Cortex of kidney (tissue), 1 donor: ENCODE results near the gene KIF11.
"Not testable (repeated sequence)": the region's sequence is repeated elsewhere in the genome, so short reads cannot be mapped to it uniquely, and the experiment has no call there.

Experiments used
- DNase-seq: peaks from one replicate; lab custom pipeline; 2025; lab: John Stamatoyannopoulos, UW

Gene KIF11

GRCh38 chr10:92592761-92593618 is at the start of gene KIF11:
KIF11 (plus strand) TSS chr10:92593130; CDS start chr10:92593376, 246 bp downstream.
- no peak for DNase-seq

- DNase-seq: no peak
These were observed 48.6 kb upstream of the KIF11 start for GRCh38 chr10:92544296-92544695.

GRCh38 chr10:92545556-92545955 is 47.4 kb upstream of the KIF11 start:
- no peak for DNase-seq

- DNase-seq: no peak
These were observed 45.3 kb upstream of the KIF11 start for GRCh38 chr10:92547676-92548075.

GRCh38 chr10:92550924-92551323 is 42.0 kb upstream of the KIF11 start:
- DNase-seq: no peak

- DNase-seq: no peak
These were observed 40.6 kb upstream of the KIF11 start for GRCh38 chr10:92552310-92552709.

GRCh38 chr10:92553959-92554358 is 39.0 kb upstream of the KIF11 start:
- no peak for DNase-seq

- DNase-seq: no peak
These were observed 33.9 kb upstream of the KIF11 start for GRCh38 chr10:92559046-92559445.

GRCh38 chr10:92562424-92562823 is 30.5 kb upstream of the KIF11 start:
- no peak for DNase-seq

- no peak for DNase-seq
These were observed 24.9 kb upstream of the KIF11 start for GRCh38 chr10:92567952-92568600.

GRCh38 chr10:92569071-92569470 is 23.9 kb upstream of the KIF11 start:
- DNase-seq: no peak

- not testable (repeated sequence) for DNase-seq
These were observed 23.3 kb upstream of the KIF11 start for GRCh38 chr10:92569663-92570062.

GRCh38 chr10:92571649-92572048 is 21.3 kb upstream of the KIF11 start:
- DNase-seq: no peak

- no peak for DNase-seq
These were observed 20.4 kb upstream of the KIF11 start for GRCh38 chr10:92572362-92573090.

- no peak for DNase-seq
These were observed 19.7 kb upstream of the KIF11 start for GRCh38 chr10:92573091-92573797.

GRCh38 chr10:92573798-92574547 is 19.0 kb upstream of the KIF11 start, which contains the start of gene IDE:
IDE (minus strand) TSS chr10:92574093; CDS start chr10:92574019, 74 bp downstream.
- no peak for DNase-seq

- DNase-seq: peak; percentile 15
These were observed 18.2 kb upstream of the KIF11 start for GRCh38 chr10:92574548-92575261.

GRCh38 chr10:92575961-92576360 is 17.0 kb upstream of the KIF11 start:
- DNase-seq: no peak

GRCh38 chr10:92582347-92582746 is 10.6 kb upstream of the KIF11 start:
- not testable (repeated sequence) for DNase-seq
